ENCODE measurements around the gene ANGPTL7. TPM values are rescaled to one million over a fixed set of nuclear protein-coding genes. Genes with fewer than 3 reads are reported as not detected.

ANGPTL7 gene
- total and polyA plus RNA-seq, 10 of the 15 experiments (the other 5 are each of a cell fraction or from before 2014, with no cell fraction given) = 0.09 TPM; not detected in 9

GRCh38 chr1:11176081-11176706 is 13.0 kb upstream of the ANGPTL7 start (continued):
- TF ChIP-seq KDM1A (IDR thresholded peaks at IDR 0.05; ENCODE audit: borderline replicate concordance) (no peak), EP300 (IDR thresholded peaks at IDR 0.05; ENCODE audit: borderline replicate concordance in 1 of 2, control insufficient read depth in 1 of 2, low read depth in 2 of 2, low read length in 2 of 2) (no peak), IKZF2 (IDR thresholded peaks at IDR 0.05) (no peak), HDAC6 (IDR thresholded peaks at IDR 0.05; ENCODE audit: unreplicated experiment) (no peak), RUNX3 (IDR thresholded peaks at IDR 0.05; ENCODE audit: low read length) (no peak), MYC (IDR thresholded peaks at IDR 0.05; ENCODE audit: insufficient read depth, insufficient read length, insufficient replicate concordance, low read length, severe bottlenecking) (no peak), SIX5 (IDR thresholded peaks at IDR 0.05; ENCODE audit: low read depth, low read length, severe bottlenecking) (no peak), SKIL (IDR thresholded peaks at IDR 0.05; ENCODE audit: low read depth, poor library complexity, severe bottlenecking) (no peak), TARDBP (IDR thresholded peaks at IDR 0.05; ENCODE audit: borderline replicate concordance) (no peak), HDAC2 (IDR thresholded peaks at IDR 0.05) (no peak), CBFB (IDR thresholded peaks at IDR 0.05; ENCODE audit: low read depth) (no peak)

Measured in GM12878 (cell line).